ENCODE data around the gene SLC25A22.

Gene SLC25A22

GRCh38 chr11:798093-798713 lies at the start of gene SLC25A22:
Gene SLC25A22, minus strand, starts transcription at chr11:798281. Its CDS starts 3,275 bp downstream, at chr11:795006.
- DNase-seq = peak; percentile 65

- DNase-seq = no peak
Observed at GRCh38 chr11:847876-848275, 49.8 kb upstream of the SLC25A22 start.

- DNase-seq = no peak
Observed at GRCh38 chr11:846496-847098, 48.5 kb upstream of the SLC25A22 start.

- no peak for DNase-seq
Observed at GRCh38 chr11:845872-846495, 47.9 kb upstream of the SLC25A22 start.

GRCh38 chr11:844693-845644 lies 46.9 kb upstream of the SLC25A22 start:
- DNase-seq = peak; percentile 21

GRCh38 chr11:843818-844692 lies 46.0 kb upstream of the SLC25A22 start:
- no peak for DNase-seq

GRCh38 chr11:843086-843734 lies 45.1 kb upstream of the SLC25A22 start:
- no peak for DNase-seq

GRCh38 chr11:842370-843002 lies 44.4 kb upstream of the SLC25A22 start, which contains the start of the genes POLR2L and TSPAN4:
Gene POLR2L, minus strand, starts transcription at chr11:842529. Its CDS starts 21 bp downstream, at chr11:842508.
Gene TSPAN4, plus strand, starts transcription at chr11:842852. Its CDS starts 7,453 bp downstream, at chr11:850305.
- peak; percentile 85 for DNase-seq

GRCh38 chr11:841981-842369 lies 43.9 kb upstream of the SLC25A22 start:
- no peak for DNase-seq

- DNase-seq = no peak
Observed at GRCh38 chr11:839875-840617, 42.0 kb upstream of the SLC25A22 start.

- no peak for DNase-seq
Observed at GRCh38 chr11:839280-839623, 41.2 kb upstream of the SLC25A22 start.

- no peak for DNase-seq
Observed at GRCh38 chr11:838441-839279, 40.6 kb upstream of the SLC25A22 start.

- DNase-seq = no peak
Observed at GRCh38 chr11:837990-838307, 39.9 kb upstream of the SLC25A22 start.

- DNase-seq = no peak
Observed at GRCh38 chr11:837189-837989, 39.3 kb upstream of the SLC25A22 start.

GRCh38 chr11:836700-837099 lies 38.6 kb upstream of the SLC25A22 start:
- no peak for DNase-seq

- no peak for DNase-seq
Observed at GRCh38 chr11:836274-836673, 38.2 kb upstream of the SLC25A22 start.

GRCh38 chr11:834371-835316 lies 36.6 kb upstream of the SLC25A22 start:
- DNase-seq = no peak
